GM12873 (cell line): Measurements from ENCODE around the gene TGFBR3L.

Experiments used
- TF ChIP-seq, protein P1 (sequence below): IDR thresholded peaks from 2 replicates; pipeline ENCODE4 v1.5.1; 2012; ENCODE audit warnings: low read depth, mild to moderate bottlenecking, moderate library complexity, low read length, control low read depth; ENCODE audit not compliant: insufficient read depth; ENCODE audit errors: missing control alignments

TGFBR3L gene

DNA sequence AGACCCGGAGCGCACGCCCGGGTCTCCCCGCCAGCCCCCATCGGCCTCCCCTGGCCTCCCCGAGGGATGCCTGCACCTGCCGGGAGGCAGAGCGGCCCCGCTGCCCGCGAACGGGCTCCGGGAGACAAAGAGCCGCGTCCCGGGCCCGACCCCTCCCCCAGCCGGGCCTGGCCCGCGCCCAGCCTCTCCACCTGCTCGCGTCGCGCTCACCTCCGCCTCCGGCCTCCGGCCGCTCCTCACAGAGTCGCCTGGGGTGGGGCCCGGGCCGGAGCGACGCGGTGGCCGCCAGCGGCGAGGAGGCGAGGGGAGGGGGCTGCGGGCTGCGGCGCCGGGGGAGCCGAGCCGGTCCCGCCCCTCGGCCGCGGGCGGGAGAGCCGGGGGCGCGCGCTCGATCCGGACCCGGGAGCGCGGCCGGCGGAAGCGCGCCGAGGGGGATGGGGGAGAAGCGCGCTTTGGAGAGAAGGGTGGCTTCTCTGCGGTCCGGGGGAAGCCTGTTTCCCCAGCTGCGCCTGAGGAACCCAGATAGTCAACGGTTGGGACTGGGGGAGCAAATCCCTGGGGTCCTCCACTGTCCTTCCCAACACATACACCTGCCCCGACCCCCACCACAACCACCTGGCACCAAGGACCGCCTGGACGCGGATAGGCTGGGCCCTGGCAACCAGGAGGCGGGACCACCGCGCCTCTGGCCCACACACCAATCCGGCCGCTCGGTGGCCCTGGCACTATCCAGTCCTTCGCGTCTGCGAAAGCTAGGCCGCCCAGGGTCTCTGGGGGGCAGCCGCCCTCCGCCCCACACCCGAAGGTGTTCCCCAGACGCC lies 40.3 kb upstream of the TGFBR3L start, which contains the start of gene PRR36:
Gene PRR36, minus strand, starts transcription at position 315 of the 821 bp plus-strand sequence. CDS start 701 bp downstream, outside the sequence.
- TF ChIP-seq, protein P1, sequence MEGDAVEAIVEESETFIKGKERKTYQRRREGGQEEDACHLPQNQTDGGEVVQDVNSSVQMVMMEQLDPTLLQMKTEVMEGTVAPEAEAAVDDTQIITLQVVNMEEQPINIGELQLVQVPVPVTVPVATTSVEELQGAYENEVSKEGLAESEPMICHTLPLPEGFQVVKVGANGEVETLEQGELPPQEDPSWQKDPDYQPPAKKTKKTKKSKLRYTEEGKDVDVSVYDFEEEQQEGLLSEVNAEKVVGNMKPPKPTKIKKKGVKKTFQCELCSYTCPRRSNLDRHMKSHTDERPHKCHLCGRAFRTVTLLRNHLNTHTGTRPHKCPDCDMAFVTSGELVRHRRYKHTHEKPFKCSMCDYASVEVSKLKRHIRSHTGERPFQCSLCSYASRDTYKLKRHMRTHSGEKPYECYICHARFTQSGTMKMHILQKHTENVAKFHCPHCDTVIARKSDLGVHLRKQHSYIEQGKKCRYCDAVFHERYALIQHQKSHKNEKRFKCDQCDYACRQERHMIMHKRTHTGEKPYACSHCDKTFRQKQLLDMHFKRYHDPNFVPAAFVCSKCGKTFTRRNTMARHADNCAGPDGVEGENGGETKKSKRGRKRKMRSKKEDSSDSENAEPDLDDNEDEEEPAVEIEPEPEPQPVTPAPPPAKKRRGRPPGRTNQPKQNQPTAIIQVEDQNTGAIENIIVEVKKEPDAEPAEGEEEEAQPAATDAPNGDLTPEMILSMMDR, result no peak

DNA sequence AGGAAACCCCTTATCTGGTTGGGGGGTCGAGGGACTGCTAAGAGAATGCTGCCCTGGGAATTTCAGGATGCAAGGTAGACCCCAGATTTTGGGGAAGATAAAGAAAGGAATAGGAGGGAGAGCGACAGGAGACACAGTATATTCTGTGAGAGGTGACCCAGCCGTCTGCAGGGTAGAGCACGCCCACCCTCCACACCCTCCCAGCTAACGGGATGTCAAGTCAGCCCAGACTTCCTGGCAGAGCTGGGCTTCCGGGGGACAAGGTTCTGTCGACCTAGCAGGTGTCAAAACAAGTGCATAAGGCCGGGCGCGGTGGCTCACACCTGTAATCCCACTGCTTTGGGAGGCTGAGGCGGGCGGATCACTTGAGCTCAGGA lies 39.7 kb upstream of the TGFBR3L start:
- TF ChIP-seq, protein P1, result no peak

DNA sequence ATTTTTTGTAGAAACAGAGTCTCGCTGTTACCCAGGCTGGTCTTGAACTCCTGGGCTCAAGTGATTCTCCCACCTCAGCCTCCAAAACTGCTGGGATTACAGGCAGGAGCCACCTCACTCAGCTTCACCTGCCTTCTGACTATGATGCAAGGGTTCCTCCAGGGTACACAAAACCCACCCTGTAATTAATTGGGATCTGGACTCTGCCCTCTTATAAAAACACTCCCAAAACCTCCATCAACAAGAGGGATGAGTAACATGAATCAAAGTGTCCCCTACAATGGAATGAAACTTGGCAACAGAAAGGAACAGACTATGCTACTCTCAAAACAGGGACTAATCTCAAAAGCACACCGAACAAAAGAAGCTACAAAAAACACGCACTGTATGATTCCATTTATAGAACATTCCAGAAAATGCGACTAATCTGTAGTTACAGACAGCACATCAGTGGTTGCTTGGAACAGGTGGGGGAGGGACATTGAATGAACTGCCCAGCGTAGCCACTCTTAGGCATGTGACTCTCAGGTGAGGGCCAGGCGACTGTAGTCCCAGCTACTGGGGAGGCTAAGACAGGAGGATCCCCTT lies 37.3 kb upstream of the TGFBR3L start:
- TF ChIP-seq, protein P1, result no peak

DNA sequence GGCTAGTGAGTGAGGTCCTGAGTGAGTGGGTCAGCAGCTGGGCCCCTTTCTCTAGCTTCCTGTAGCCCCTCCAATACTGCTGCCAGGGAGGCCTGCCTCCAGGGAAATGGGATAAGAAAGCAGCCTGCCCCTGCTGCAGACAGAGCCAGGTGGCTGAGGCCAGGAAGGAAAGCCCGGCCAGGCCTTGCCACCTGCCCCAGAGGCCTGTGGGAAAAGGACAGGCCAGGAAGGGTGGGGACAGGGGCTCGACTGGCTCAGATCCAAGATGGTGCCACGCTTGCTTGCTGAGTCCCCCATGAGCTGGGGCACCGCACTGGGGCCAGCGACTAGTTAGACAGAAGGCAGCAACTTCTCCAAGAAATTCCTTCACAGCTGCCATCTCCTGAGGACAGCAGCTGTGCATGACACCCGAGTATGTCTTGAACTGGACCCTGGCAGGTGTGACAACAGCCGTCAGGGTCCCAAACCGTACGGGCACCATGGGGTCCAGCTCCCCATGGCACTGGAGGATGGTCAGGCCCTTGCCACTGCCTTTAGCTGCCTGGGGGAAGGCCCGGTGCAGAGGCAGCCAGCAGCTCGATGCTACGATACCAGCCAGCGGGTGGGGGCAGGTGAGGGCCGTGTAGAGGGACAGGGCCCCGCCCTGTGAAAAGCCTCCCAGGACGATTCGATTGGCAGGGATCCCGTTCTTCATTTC lies 35.4 kb upstream of the TGFBR3L start:
- TF ChIP-seq, protein P1, result no peak

DNA sequence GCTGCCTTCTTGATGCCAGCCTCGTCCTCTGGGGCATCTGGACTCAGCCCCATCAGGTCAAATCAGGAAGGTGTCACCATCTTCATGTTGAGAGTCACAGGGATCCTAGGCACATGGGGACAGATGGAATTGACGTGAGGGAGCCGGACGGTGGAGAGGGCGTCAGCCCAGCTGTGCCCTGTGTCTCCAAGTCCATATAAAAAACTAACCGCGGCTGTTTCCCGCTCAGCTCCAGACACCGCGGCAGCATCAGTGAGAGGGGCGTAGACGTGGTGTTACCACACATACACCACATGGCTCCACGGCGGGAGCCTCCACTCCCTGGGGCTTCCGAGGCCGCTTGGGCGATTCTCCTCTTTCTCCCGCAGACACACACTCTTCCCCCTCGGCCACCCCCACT lies 34.8 kb upstream of the TGFBR3L start:
- TF ChIP-seq, protein P1, result no peak

DNA sequence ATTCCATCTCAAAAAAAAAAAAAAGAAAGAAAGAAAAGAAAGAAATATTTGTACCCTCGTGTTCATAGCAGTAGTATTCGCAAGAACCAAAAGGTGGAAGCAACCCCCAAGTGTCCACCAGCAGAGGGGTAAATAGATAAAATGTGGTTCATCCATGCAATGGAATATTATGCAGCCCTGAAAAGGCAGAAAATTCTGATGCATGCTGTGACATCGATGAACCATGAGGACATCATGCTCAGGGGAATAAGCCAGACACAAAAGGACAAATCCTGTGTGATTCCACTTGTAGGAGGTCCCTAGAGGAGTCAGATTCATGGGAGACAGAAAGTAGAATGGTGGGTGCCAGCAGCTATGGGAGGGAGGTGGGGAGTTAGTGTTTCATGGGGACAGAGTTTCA lies 32.7 kb upstream of the TGFBR3L start:
- TF ChIP-seq, protein P1, result no peak

DNA sequence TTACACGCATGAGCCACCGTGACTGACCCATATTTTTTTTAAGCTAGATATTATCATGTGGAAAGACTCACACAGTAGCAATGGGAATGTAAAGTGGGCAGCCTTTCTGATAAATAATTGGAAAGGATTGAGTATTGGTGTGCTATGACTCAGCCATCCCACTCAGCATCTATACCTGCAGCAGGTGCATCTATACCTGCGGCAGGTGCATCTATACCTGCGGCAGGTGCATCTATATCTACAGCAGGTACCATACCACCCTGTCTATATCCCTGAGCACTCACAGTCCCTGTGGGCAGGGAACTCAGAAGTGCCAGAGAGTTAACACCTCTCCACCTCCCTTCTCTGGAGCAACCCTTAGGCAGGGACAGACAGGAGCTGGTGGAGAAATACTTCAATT lies 31.5 kb upstream of the TGFBR3L start:
- TF ChIP-seq, protein P1, result no peak
